Measurements from ENCODE around the gene ZBTB4. TPM values are rescaled to one million over a fixed set of nuclear protein-coding genes. Genes with fewer than 3 reads are reported as not detected.
A peak's percentile ranks its signal among the peaks of the same experiment; 100 is the strongest.

The ZBTB4 gene
- total and polyA plus RNA-seq, 2 experiments from 2014 or later: 3.6 to 11.2 TPM

DNA sequence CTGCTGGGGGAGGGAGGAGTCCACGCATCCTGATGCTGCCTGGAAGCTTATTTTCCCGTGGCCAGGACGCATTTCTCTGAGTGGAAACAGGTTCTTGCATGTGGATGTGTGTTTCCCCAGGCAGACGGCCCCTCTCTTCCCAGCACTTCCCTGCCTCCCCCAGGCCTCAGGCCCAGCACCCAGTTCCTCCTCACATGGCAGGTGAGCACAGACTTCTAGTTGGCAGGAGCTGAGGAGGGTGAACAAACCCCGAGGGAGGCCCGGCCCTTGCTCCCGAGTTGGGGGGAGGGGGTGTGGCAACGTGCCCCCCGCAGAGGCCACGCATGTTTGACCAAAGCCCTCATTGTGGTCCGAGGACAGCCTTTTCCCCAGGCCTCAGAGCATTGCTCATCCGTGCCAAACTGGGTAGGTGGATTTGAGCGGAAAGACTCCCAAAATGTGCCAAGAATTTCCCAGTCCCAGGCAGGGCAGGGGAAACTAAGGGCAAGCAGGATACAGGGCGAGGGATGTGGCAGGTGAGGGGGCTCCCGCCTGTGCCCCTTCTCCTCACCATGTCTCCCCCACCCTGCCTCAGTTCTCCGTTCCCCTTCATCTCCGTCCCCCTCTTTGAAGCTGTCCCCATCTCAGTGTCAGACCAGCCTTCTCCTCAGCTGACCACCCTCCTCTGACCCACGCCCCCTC lies 60.8 kb downstream of the ZBTB4 start (continued):
- TF ChIP-seq NANOG (IDR thresholded peaks at IDR 0.05; ENCODE audit: borderline replicate concordance) (no peak), REST (IDR thresholded peaks at IDR 0.05; ENCODE audit: unreplicated experiment) (no peak)

- Histone ChIP-seq H3K4me3 (no peak overlapping the region), H3K36me3 (ENCODE audit: insufficient read depth) (no peaks in the 10 kb centered on the region), H3K9me2 (ENCODE audit: insufficient read depth) (no peaks in the 10 kb centered on the region), H2AFZ (no peak overlapping the region), H3K27ac (ENCODE audit: low read depth) (no peak overlapping the region), H3K4me1 (ENCODE audit: insufficient read depth) (no peaks in the 10 kb centered on the region), H4K20me1 (replicated peaks; ENCODE audit: insufficient read depth) (no peaks in the 10 kb centered on the region; the same call in 1 of the 2 replicates), H3F3A (replicated peaks; ENCODE audit: low read depth) (no peaks in the 10 kb centered on the region), H3K4me2 (no peak overlapping the region), H3K79me2 (replicated peaks; ENCODE audit: insufficient read depth) (no peaks in the 10 kb centered on the region), H3K27me3 (ENCODE audit: insufficient read depth) (no peaks in the 10 kb centered on the region)
- Mint-ChIP-seq H3K4me1 (peaks cover 39% of the 10 kb centered on the region), H3K27ac (no peak overlapping the region), H3K4me3 (no peak overlapping the region), H3K36me3 (ENCODE audit: low read depth) (peaks cover 17% of the 10 kb centered on the region), H3K9me3 (no peaks in the 10 kb centered on the region), H3K27me3 (ENCODE audit: insufficient read depth, low read depth, poor library complexity) (peaks cover 11% of the 10 kb centered on the region)
- DNase-seq (ENCODE audit: low spot score) (no peak), ATAC-seq (peak; percentile 8; the same call in 2 of the 3 replicates)
- no peak for TF ChIP-seq CREB1 (CRISPR knock-in tag; IDR thresholded peaks at IDR 0.05; ENCODE audit: low read depth)
- TF ChIP-seq, protein P1, sequence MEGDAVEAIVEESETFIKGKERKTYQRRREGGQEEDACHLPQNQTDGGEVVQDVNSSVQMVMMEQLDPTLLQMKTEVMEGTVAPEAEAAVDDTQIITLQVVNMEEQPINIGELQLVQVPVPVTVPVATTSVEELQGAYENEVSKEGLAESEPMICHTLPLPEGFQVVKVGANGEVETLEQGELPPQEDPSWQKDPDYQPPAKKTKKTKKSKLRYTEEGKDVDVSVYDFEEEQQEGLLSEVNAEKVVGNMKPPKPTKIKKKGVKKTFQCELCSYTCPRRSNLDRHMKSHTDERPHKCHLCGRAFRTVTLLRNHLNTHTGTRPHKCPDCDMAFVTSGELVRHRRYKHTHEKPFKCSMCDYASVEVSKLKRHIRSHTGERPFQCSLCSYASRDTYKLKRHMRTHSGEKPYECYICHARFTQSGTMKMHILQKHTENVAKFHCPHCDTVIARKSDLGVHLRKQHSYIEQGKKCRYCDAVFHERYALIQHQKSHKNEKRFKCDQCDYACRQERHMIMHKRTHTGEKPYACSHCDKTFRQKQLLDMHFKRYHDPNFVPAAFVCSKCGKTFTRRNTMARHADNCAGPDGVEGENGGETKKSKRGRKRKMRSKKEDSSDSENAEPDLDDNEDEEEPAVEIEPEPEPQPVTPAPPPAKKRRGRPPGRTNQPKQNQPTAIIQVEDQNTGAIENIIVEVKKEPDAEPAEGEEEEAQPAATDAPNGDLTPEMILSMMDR (conservative IDR thresholded peaks at IDR 0.05; ENCODE audit: low read depth in 2 of 2): 0 out of 4 replicates have a peak, but pooled peaks of 1 of the 2 experiments have one; percentile 4
Measured at GRCh38 chr17:7417056-7417655, 62.3 kb downstream of the ZBTB4 start.

- Histone ChIP-seq H3K36me3 (ENCODE audit: insufficient read depth) (no peaks in the 10 kb centered on the region), H3K4me2 (no peak overlapping the region), H3K79me2 (replicated peaks; ENCODE audit: insufficient read depth) (no peaks in the 10 kb centered on the region), H3K9me2 (ENCODE audit: insufficient read depth) (no peaks in the 10 kb centered on the region), H3K4me3 (no peak overlapping the region), H2AFZ (no peak overlapping the region), H4K20me1 (replicated peaks; ENCODE audit: insufficient read depth) (no peaks in the 10 kb centered on the region; the same call in 1 of the 2 replicates), H3K27me3 (ENCODE audit: insufficient read depth) (no peaks in the 10 kb centered on the region), H3K4me1 (ENCODE audit: insufficient read depth) (no peaks in the 10 kb centered on the region), H3K27ac (ENCODE audit: low read depth) (no peak overlapping the region), H3F3A (replicated peaks; ENCODE audit: low read depth) (no peaks in the 10 kb centered on the region)
- H3K4me1 Mint-ChIP-seq: peaks cover 42% of the 10 kb centered on the region
- no peak overlapping the region for H3K27ac Mint-ChIP-seq
- DNase-seq (ENCODE audit: low spot score): no peak
- H3K4me3 Mint-ChIP-seq: no peak overlapping the region
- peaks cover 9% of the 10 kb centered on the region for H3K27me3 Mint-ChIP-seq (ENCODE audit: insufficient read depth, low read depth, poor library complexity)
- no peaks in the 10 kb centered on the region for H3K9me3 Mint-ChIP-seq
- no peak for ATAC-seq
- H3K36me3 Mint-ChIP-seq (ENCODE audit: low read depth): peaks cover 17% of the 10 kb centered on the region
- TF ChIP-seq STAT1 (IDR thresholded peaks at IDR 0.05; ENCODE audit: unreplicated experiment) (no peak), POLR2AphosphoS5 (IDR thresholded peaks at IDR 0.05; ENCODE audit: low read depth) (no peak), EZH2phosphoT487 (IDR thresholded peaks at IDR 0.05; ENCODE audit: unreplicated experiment) (no peak), NANOG (IDR thresholded peaks at IDR 0.05; ENCODE audit: borderline replicate concordance) (no peak), ZNF114 (CRISPR knock-in tag; IDR thresholded peaks at IDR 0.05) (no peak), ZNF331 (CRISPR knock-in tag; IDR thresholded peaks at IDR 0.05; ENCODE audit: low read depth) (no peak), JUNB (IDR thresholded peaks at IDR 0.05; ENCODE audit: unreplicated experiment) (no peak), EZH2 (IDR thresholded peaks at IDR 0.05; ENCODE audit: low read depth, unreplicated experiment) (no peak)
- TF ChIP-seq, protein P1 (conservative IDR thresholded peaks at IDR 0.05; ENCODE audit: low read depth in 2 of 2): no peak
Measured at GRCh38 chr17:7416323-7416722, 63.1 kb downstream of the ZBTB4 start.
